Hepatocyte (in vitro differentiated cells): ENCODE results near the gene BLVRB.
"Not testable (repeated sequence)": the region's sequence is repeated elsewhere in the genome, so short reads cannot be mapped to it uniquely, and the experiment has no call there.

Experiments used
- CTCF ChIP-seq: fragments of 200-600 bp; sonication (generic); IDR thresholded peaks from 2 replicates; pipeline ENCODE4 v1.5.1; 2016; ENCODE audit warnings: antibody characterized with exemption, mild to moderate bottlenecking; ENCODE audit not compliant: poor library complexity
- EZH2 ChIP-seq: fragments of 200-600 bp; sonication (generic); IDR thresholded peaks from 2 replicates; pipeline ENCODE4 v1.6.1; 2016; ENCODE audit warnings: antibody characterized with exemption, mild to moderate bottlenecking, borderline replicate concordance

- not testable (repeated sequence) for TF ChIP-seq CTCF, EZH2
These were observed 35.4 kb upstream of the BLVRB start for GRCh38 chr19:40500678-40501530.
